Uterus (tissue), 2 donors: ENCODE measurements around the gene TCAF2.
"Not testable (repeated sequence)": the region's sequence is repeated elsewhere in the genome, so short reads cannot be mapped to it uniquely, and the experiment has no call there.

Source experiments
- POLR2A ChIP-seq, 2 donors: fragments of 450-650 bp; IDR thresholded peaks; one replicate each; pipeline ENCODE4 v1.6.1; 2016; ENCODE audit warnings: antibody characterized with exemption in 2 of 2, mild to moderate bottlenecking in 1 of 2, moderate library complexity in 1 of 2
- TF ChIP-seq, protein P1 (sequence below), 4 experiments: fragments of 200-600 bp in 2 of 4; fragments of 450-650 bp in 2 of 4; sonication (generic) in 2 of 4; IDR thresholded peaks; one replicate each; pipeline ENCODE4 v1.5.1; 2016 to 2019; ENCODE audit warnings: antibody characterized with exemption in 4 of 4, mild to moderate bottlenecking in 2 of 4, moderate library complexity in 1 of 4

DNA sequence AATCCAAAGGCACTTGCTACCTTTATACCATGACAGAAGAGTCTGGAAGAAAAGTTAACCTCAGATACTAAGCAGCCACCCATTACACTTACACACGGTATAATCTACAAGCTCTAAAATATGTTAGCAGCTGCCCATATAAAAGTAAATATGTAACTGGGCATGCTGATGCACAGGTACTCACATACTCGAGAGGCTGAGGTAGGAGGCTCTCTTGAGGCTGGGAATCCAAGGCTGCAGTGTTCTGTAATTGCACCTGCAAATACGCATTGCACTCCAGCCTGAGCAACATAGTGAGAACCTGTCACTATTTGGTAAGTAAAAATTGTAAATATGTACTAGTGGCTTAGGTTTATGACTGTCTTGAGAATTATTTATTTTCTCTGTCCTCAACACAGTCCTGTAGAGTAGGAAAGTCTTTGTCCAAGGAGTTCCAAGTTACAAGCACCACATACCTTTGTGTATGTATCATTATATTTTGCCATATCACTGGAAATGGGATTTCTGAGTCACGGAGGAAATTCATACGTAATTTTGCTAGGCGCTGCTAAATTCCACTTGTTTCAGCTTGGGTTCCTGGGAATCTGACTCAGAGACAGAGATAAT lies 12.3 kb downstream of the TCAF2 start:
- TF ChIP-seq, protein P1, sequence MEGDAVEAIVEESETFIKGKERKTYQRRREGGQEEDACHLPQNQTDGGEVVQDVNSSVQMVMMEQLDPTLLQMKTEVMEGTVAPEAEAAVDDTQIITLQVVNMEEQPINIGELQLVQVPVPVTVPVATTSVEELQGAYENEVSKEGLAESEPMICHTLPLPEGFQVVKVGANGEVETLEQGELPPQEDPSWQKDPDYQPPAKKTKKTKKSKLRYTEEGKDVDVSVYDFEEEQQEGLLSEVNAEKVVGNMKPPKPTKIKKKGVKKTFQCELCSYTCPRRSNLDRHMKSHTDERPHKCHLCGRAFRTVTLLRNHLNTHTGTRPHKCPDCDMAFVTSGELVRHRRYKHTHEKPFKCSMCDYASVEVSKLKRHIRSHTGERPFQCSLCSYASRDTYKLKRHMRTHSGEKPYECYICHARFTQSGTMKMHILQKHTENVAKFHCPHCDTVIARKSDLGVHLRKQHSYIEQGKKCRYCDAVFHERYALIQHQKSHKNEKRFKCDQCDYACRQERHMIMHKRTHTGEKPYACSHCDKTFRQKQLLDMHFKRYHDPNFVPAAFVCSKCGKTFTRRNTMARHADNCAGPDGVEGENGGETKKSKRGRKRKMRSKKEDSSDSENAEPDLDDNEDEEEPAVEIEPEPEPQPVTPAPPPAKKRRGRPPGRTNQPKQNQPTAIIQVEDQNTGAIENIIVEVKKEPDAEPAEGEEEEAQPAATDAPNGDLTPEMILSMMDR (IDR thresholded peaks at IDR 0.05): not testable (repeated sequence)
- not testable (repeated sequence) for TF ChIP-seq POLR2A (IDR thresholded peaks at IDR 0.05)
